CD14-positive monocyte (primary cell): Measurements from ENCODE around the gene XYLT1. TPM values are rescaled to one million over a fixed set of nuclear protein-coding genes. Genes with fewer than 3 reads are reported as not detected.
A peak's percentile ranks its signal among the peaks of the same experiment; 100 is the strongest.

Experiments
- DNase-seq, 3 donors: peaks; one replicate each; pipeline ENCODE4 v3.0.0-alpha.2; 2011 to 2022
- H2AFZ ChIP-seq: 2 replicates; pipeline ENCODE4 v1.6.0; 2012; ENCODE audit warnings: mild to moderate bottlenecking, low read depth, low read length, inconsistent platforms; ENCODE audit not compliant: insufficient read depth, poor library complexity, severe bottlenecking
- H3K27ac ChIP-seq, 2 donors: 1 replicate in 1 of 2; 2 replicates in 1 of 2; pipeline ENCODE4 v1.5.1; 2012 to 2013; ENCODE audit warnings: low read length in 2 of 2, control low read depth in 1 of 2, inconsistent platforms in 1 of 2, low read depth in 1 of 2, mild to moderate bottlenecking in 1 of 2
- H3K27me3 ChIP-seq, 2 donors: one replicate each; pipeline versions ENCODE4 v1.6.0 to v1.6.1; 2011 to 2013; ENCODE audit warnings: low read length in 2 of 2; ENCODE audit not compliant: control insufficient read depth in 2 of 2, insufficient read depth in 2 of 2
- H3K36me3 ChIP-seq, 2 donors: replicated peaks in 1 of 2; 1 replicate in 1 of 2; 2 replicates in 1 of 2; pipeline versions ENCODE4 v1.5.1 to v1.6.1; 2012 to 2013; ENCODE audit warnings: low read length in 2 of 2, control low read depth in 1 of 2, inconsistent platforms in 1 of 2, mild to moderate bottlenecking in 1 of 2; ENCODE audit not compliant: insufficient read depth in 2 of 2, control insufficient read depth in 1 of 2
- H3K4me1 ChIP-seq, 2 donors: 1 replicate in 1 of 2; 2 replicates in 1 of 2; pipeline versions ENCODE4 v1.5.1 to v1.6.1; 2012 to 2013; ENCODE audit warnings: low read length in 2 of 2, control low read depth in 1 of 2, inconsistent platforms in 1 of 2, mild to moderate bottlenecking in 1 of 2, moderate library complexity in 1 of 2; ENCODE audit not compliant: insufficient read depth in 2 of 2, control insufficient read depth in 1 of 2
- H3K4me2 ChIP-seq: replicated peaks from 2 replicates; pipeline ENCODE3; 2012; ENCODE audit warnings: low read length, moderate library complexity, mild to moderate bottlenecking; ENCODE audit not compliant: poor library complexity, severe bottlenecking; ENCODE audit errors: extremely low read depth
- H3K4me3 ChIP-seq, 3 experiments: fragments of 200-600 bp in 1 of 3; sonication (generic) in 1 of 3; replicated peaks in 1 of 3; 1 replicate in 2 of 3; 2 replicates in 1 of 3; pipeline ENCODE4 v1.5.1; 2011 to 2013; ENCODE audit warnings: low read length in 3 of 3, mild to moderate bottlenecking in 3 of 3, control low read depth in 2 of 3, low read depth in 2 of 3, inconsistent platforms in 1 of 3, moderate library complexity in 1 of 3
- H3K79me2 ChIP-seq: 2 replicates; pipeline ENCODE4 v1.6.0; 2012; ENCODE audit warnings: mild to moderate bottlenecking, control low read depth, inconsistent platforms, low read length, moderate library complexity; ENCODE audit not compliant: insufficient read depth
- H3K9ac ChIP-seq: 2 replicates; pipeline ENCODE4 v1.6.0; 2017; ENCODE audit warnings: low read length, mild to moderate bottlenecking; ENCODE audit not compliant: insufficient read depth, poor library complexity, severe bottlenecking
- H3K9me3 ChIP-seq, 2 donors: replicated peaks in 1 of 2; 1 replicate in 1 of 2; 2 replicates in 1 of 2; pipeline versions ENCODE4 v1.5.1 to v1.6.1; 2012 to 2013; ENCODE audit warnings: low read length in 2 of 2, control low read depth in 1 of 2; ENCODE audit not compliant: control insufficient read depth in 1 of 2, insufficient read depth in 1 of 2
- H4K20me1 ChIP-seq: 2 replicates; pipeline ENCODE4 v1.6.0; 2012; ENCODE audit warnings: mild to moderate bottlenecking, low read length, control low read depth, moderate library complexity; ENCODE audit not compliant: insufficient read depth
- H3K27ac Mint-ChIP-seq, 7 donors: one replicate each; pipeline ENCODE4 v1.8.0; 2020; ENCODE audit warnings: mild to moderate bottlenecking in 7 of 7, mixed read lengths in 7 of 7, moderate library complexity in 6 of 7, inconsistent platforms in 2 of 7
- H3K27me3 Mint-ChIP-seq, 3 donors: one replicate each; pipeline ENCODE4 v1.8.0; 2021 to 2022; ENCODE audit warnings: low read depth in 3 of 3, mild to moderate bottlenecking in 3 of 3, mixed read lengths in 3 of 3, moderate library complexity in 3 of 3, inconsistent platforms in 1 of 3
- H3K36me3 Mint-ChIP-seq, 2 donors: one replicate each; pipeline ENCODE4 v1.8.0; 2020; ENCODE audit warnings: mixed read lengths in 2 of 2, inconsistent platforms in 1 of 2, mild to moderate bottlenecking in 1 of 2
- H3K4me1 Mint-ChIP-seq: one replicate; pipeline ENCODE4 v1.8.0; 2020; ENCODE audit warnings: mild to moderate bottlenecking, mixed read lengths
- H3K4me3 Mint-ChIP-seq, 2 donors: one replicate each; pipeline ENCODE4 v1.8.0; 2020; ENCODE audit warnings: mild to moderate bottlenecking in 2 of 2, mixed read lengths in 2 of 2, moderate library complexity in 1 of 2
- H3K9me3 Mint-ChIP-seq, 7 donors: one replicate each; pipeline ENCODE4 v1.8.0; 2020 to 2022; ENCODE audit warnings: mixed read lengths in 7 of 7, mild to moderate bottlenecking in 6 of 7, moderate library complexity in 6 of 7, inconsistent platforms in 2 of 7
- CTCF ChIP-seq: fragments of 200-600 bp; IDR thresholded peaks from one replicate; pipeline ENCODE4 v1.8.0; 2022; ENCODE audit warnings: antibody characterized with exemption, mild to moderate bottlenecking
- WGBS: methylation state at CpG from one replicate; pipeline ENCODE4 v1.1.5; 2013; ENCODE audit warnings: missing lambda C conversion rate; ENCODE audit not compliant: insufficient coverage; 5-methylcytosine and 5-hydroxymethylcytosine counted together
- intact Hi-C, 2 donors: fragments of 100-400 bp; cut with micrococcal nuclease; formaldehyde crosslinking; loops; one replicate each; pipeline versions ENCODE4 v1.15.0 to v1.15.1; 2023
- polyA plus RNA-seq, 3 donors: library from polyadenylated mRNA; depleted of rRNA in 1 of 3; unstranded in 2 of 3; stranded (reverse) in 1 of 3; fragments of 300-500 nt in 2 of 3; fragments of >200 nt in 1 of 3; fragmentation: Illumina TruSeq in 2 of 3; gene quantifications; 1 replicate in 2 of 3; 2 replicates in 1 of 3; pipeline ENCODE4 v1.2.3, GENCODE V29; 2012 to 2021

The XYLT1 gene
- polyA plus RNA-seq, 3 donors: 0.51 to 9.4 (median 1.6) TPM

- peak; percentile 89 for TF ChIP-seq CTCF
- Histone ChIP-seq H3K4me2 (no peak overlapping the region), H2AFZ (no peak overlapping the region), H3K27me3 (no peaks in the 10 kb centered on the region), H3K4me3 (no peak overlapping the region), H3K9ac (no peak overlapping the region), H3K79me2 (no peaks in the 10 kb centered on the region), H3K36me3 (peaks cover 48 to 85% of the 10 kb centered on the region in 2 donors), H4K20me1 (no peaks in the 10 kb centered on the region), H3K9me3 (no peaks in the 10 kb centered on the region), H3K4me1 (peaks cover 0 to 4% of the 10 kb centered on the region in 2 donors), H3K27ac (no peak overlapping the region)
- intact Hi-C loops: no loop called here
- Mint-ChIP-seq H3K36me3 (peaks cover 58 to 81% of the 10 kb centered on the region in 2 donors), H3K27ac (no peak overlapping the region), H3K4me3 (no peak overlapping the region), H3K4me1 (peaks cover 6% of the 10 kb centered on the region), H3K27me3 (peaks cover 0 to 1% (median 0%) of the 10 kb centered on the region in 3 donors), H3K9me3 (no peaks in the 10 kb centered on the region)
- WGBS: 59% methylated on average over 11 of the region's 14 CpGs
- DNase-seq: peak; percentile 29 to 63 (median 53)
These were observed 276.5 kb downstream of the XYLT1 start for GRCh38 chr16:17194190-17194780.

- H3K4me3 Mint-ChIP-seq: no peak overlapping the region
- no peak overlapping the region for H2AFZ ChIP-seq
- H3K27ac Mint-ChIP-seq: peak overlapping the region in 1 of 7 donors; percentile 1
These were observed 277.1 kb downstream of the XYLT1 start for GRCh38 chr16:17193566-17194100.

More at GRCh38 chr16:17193566-17194100, 277.1 kb downstream of the XYLT1 start:
- intact Hi-C loops: no loop called here
- H3K36me3 Mint-ChIP-seq: peaks cover 58 to 80% of the 10 kb centered on the region in 2 donors
- no peaks in the 10 kb centered on the region for H3K9me3 Mint-ChIP-seq
- no peaks in the 10 kb centered on the region for H3K79me2 ChIP-seq
- H3K27me3 ChIP-seq: no peaks in the 10 kb centered on the region
- H3K27ac ChIP-seq: no peak overlapping the region
- H3K36me3 ChIP-seq: peaks cover 41 to 85% of the 10 kb centered on the region in 2 donors
- peaks cover 0 to 4% of the 10 kb centered on the region in 2 donors for H3K4me1 ChIP-seq
- H4K20me1 ChIP-seq: no peaks in the 10 kb centered on the region
- no peak overlapping the region for H3K4me3 ChIP-seq
- TF ChIP-seq CTCF: no peak
- H3K27me3 Mint-ChIP-seq: peaks cover 0 to 1% (median 0%) of the 10 kb centered on the region in 3 donors
- DNase-seq: no peak
- no peak overlapping the region for H3K4me2 ChIP-seq
- peaks cover 10% of the 10 kb centered on the region for H3K4me1 Mint-ChIP-seq
- H3K9ac ChIP-seq: no peak overlapping the region
- 95% methylated on average over 4 of the region's 6 CpGs for WGBS
- no peaks in the 10 kb centered on the region for H3K9me3 ChIP-seq
